ENCODE data around the gene SLC37A1. TPM values are rescaled to one million over a fixed set of nuclear protein-coding genes. Genes with fewer than 3 reads are reported as not detected.
"Not testable (repeated sequence)": the region's sequence is repeated elsewhere in the genome, so short reads cannot be mapped to it uniquely, and the experiment has no call there.

SLC37A1 gene
- total RNA-seq, 6 experiments from 2014 or later = not detected

- no peaks in the 10 kb centered on the region for H3K4me1 Mint-ChIP-seq (ENCODE audit: low read depth)
- H3K9me3 Mint-ChIP-seq = peaks cover 51% of the 10 kb centered on the region
- DNase-seq = no peak
- peaks cover 2% of the 10 kb centered on the region for H3K27me3 Mint-ChIP-seq (ENCODE audit: insufficient read depth)
- 0 out of 2 replicates have a peak, but pooled peaks cover 13% of the 10 kb centered on the region for H3K36me3 Mint-ChIP-seq (ENCODE audit: low read depth)
- H3K27ac Mint-ChIP-seq = no peak overlapping the region
- no peak overlapping the region for H3K4me3 Mint-ChIP-seq
- TF ChIP-seq CTCF (IDR thresholded peaks at IDR 0.05) = no peak
Observed at GRCh38 chr21:42614811-42615351, 101.2 kb downstream of the SLC37A1 start.

DNA sequence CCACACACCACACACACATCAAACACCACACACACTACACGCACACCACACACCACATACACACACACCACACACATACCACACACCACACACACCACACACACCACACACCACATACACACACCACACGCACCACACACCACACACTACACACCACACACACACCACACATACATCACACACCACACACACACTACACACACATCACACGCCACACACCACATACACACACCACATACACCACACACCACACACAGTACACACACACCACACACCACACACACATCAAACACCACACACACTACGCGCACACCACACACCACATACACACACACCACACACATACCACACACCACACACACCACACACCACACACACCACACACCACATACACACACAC lies 101.7 kb downstream of the SLC37A1 start:
- H3K4me1 Mint-ChIP-seq (ENCODE audit: low read depth); H3K27ac Mint-ChIP-seq; DNase-seq; H3K4me3 Mint-ChIP-seq; H3K27me3 Mint-ChIP-seq (ENCODE audit: insufficient read depth): not testable (repeated sequence)
- Mint-ChIP-seq H3K36me3 (ENCODE audit: low read depth) (0 out of 2 replicates have a peak, but pooled peaks cover 13% of the 10 kb centered on the region), H3K9me3 (peaks cover 50% of the 10 kb centered on the region)

- Mint-ChIP-seq H3K36me3 (ENCODE audit: low read depth) (0 out of 2 replicates have a peak, but pooled peaks cover 13% of the 10 kb centered on the region), H3K27ac (no peak overlapping the region), H3K4me3 (no peak overlapping the region), H3K9me3 (peaks cover 44% of the 10 kb centered on the region), H3K4me1 (ENCODE audit: low read depth) (no peaks in the 10 kb centered on the region), H3K27me3 (ENCODE audit: insufficient read depth) (peaks cover 2% of the 10 kb centered on the region)
- no peak for DNase-seq
- TF ChIP-seq CTCF (IDR thresholded peaks at IDR 0.05) = no peak
Observed at GRCh38 chr21:42615924-42616323, 102.3 kb downstream of the SLC37A1 start.

GRCh38 chr21:42616446-42616845 lies 102.8 kb downstream of the SLC37A1 start:
- Mint-ChIP-seq H3K27ac (no peak overlapping the region), H3K27me3 (ENCODE audit: insufficient read depth) (peaks cover 2% of the 10 kb centered on the region), H3K36me3 (ENCODE audit: low read depth) (0 out of 2 replicates have a peak, but pooled peaks cover 13% of the 10 kb centered on the region), H3K4me3 (no peak overlapping the region), H3K9me3 (peaks cover 43% of the 10 kb centered on the region), H3K4me1 (ENCODE audit: low read depth) (no peaks in the 10 kb centered on the region)
- DNase-seq = no peak
- no peak for TF ChIP-seq CTCF (IDR thresholded peaks at IDR 0.05)

- H3K27ac Mint-ChIP-seq = no peak overlapping the region
- no peaks in the 10 kb centered on the region for H3K4me1 Mint-ChIP-seq (ENCODE audit: low read depth)
- 0 out of 2 replicates have a peak, but pooled peaks cover 12% of the 10 kb centered on the region for H3K36me3 Mint-ChIP-seq (ENCODE audit: low read depth)
- no peak for TF ChIP-seq CTCF (IDR thresholded peaks at IDR 0.05)
- no peak overlapping the region for H3K4me3 Mint-ChIP-seq
- H3K9me3 Mint-ChIP-seq = peaks cover 44% of the 10 kb centered on the region
- no peak for DNase-seq
- H3K27me3 Mint-ChIP-seq (ENCODE audit: insufficient read depth) = peaks cover 2% of the 10 kb centered on the region
Observed at GRCh38 chr21:42616941-42617340, 103.3 kb downstream of the SLC37A1 start.

- no peak for DNase-seq
- Mint-ChIP-seq H3K27ac (no peak overlapping the region), H3K4me1 (ENCODE audit: low read depth) (no peaks in the 10 kb centered on the region), H3K9me3 (peaks cover 44% of the 10 kb centered on the region), H3K27me3 (ENCODE audit: insufficient read depth) (peaks cover 2% of the 10 kb centered on the region), H3K36me3 (ENCODE audit: low read depth) (0 out of 2 replicates have a peak, but pooled peaks cover 6% of the 10 kb centered on the region), H3K4me3 (no peak overlapping the region)
- no peak for TF ChIP-seq CTCF (IDR thresholded peaks at IDR 0.05)
Observed at GRCh38 chr21:42617486-42617885, 103.8 kb downstream of the SLC37A1 start.
